Measurements from ENCODE around the gene SCART1.
"Not testable (repeated sequence)": the region's sequence is repeated elsewhere in the genome, so short reads cannot be mapped to it uniquely, and the experiment has no call there.

SCART1 gene

DNA sequence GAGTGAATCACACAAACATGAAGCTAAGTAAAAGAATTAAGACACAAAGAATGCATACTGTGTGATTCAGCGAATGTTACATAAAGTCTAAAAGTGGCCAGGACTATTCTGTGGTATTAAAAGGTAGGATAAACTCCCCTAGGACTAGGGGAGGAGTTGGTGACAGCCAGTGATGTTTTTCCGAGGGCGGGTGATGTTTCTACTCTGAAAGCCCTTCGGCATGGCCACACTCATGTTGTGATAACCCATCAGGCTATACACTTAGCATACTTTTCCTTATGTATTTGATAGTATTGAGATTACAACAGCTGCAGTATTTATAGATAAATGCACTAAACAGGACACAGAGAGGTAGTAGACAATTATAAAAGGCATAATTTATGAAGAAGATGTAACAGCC is 57.7 kb downstream of the SCART1 start:
- TF ChIP-seq, protein P1, sequence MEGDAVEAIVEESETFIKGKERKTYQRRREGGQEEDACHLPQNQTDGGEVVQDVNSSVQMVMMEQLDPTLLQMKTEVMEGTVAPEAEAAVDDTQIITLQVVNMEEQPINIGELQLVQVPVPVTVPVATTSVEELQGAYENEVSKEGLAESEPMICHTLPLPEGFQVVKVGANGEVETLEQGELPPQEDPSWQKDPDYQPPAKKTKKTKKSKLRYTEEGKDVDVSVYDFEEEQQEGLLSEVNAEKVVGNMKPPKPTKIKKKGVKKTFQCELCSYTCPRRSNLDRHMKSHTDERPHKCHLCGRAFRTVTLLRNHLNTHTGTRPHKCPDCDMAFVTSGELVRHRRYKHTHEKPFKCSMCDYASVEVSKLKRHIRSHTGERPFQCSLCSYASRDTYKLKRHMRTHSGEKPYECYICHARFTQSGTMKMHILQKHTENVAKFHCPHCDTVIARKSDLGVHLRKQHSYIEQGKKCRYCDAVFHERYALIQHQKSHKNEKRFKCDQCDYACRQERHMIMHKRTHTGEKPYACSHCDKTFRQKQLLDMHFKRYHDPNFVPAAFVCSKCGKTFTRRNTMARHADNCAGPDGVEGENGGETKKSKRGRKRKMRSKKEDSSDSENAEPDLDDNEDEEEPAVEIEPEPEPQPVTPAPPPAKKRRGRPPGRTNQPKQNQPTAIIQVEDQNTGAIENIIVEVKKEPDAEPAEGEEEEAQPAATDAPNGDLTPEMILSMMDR (IDR thresholded peaks at IDR 0.05; ENCODE audit: insufficient read depth, missing control alignments): no peak
- FAIRE-seq: no peak
- no peak for DNase-seq (ENCODE audit: insufficient read length, low spot score)

DNA sequence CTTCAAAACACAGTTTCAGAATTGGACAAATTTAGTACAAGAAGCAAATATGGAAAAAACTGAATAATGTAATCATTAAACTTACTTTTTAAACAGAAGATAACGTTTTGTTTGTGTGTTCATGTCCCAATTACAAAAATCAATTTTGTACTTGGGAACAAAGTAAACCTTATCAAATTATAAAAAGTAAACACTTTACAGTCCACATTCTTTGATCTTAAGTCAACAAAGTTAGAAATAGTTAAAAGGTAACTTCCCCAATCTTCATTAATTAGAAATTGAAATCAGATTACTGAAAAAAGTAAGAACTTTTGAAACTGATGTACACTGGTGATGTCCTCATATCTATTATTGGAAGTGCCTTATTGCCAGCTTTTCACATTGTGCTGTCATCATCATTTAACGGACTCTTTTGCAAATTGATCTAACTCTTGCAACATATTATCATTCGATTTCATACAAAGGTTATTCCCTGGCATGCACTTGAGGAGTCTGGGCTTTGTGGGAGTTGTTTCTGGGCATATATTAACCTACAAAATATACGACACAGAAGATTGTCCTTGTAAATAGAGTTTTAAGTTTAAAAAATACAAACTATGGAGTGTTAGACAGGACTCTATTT is 58.3 kb downstream of the SCART1 start:
- no peak for FAIRE-seq
- no peak for DNase-seq (ENCODE audit: insufficient read length, low spot score)
- TF ChIP-seq, protein P1 (IDR thresholded peaks at IDR 0.05; ENCODE audit: insufficient read depth, missing control alignments): no peak

DNA sequence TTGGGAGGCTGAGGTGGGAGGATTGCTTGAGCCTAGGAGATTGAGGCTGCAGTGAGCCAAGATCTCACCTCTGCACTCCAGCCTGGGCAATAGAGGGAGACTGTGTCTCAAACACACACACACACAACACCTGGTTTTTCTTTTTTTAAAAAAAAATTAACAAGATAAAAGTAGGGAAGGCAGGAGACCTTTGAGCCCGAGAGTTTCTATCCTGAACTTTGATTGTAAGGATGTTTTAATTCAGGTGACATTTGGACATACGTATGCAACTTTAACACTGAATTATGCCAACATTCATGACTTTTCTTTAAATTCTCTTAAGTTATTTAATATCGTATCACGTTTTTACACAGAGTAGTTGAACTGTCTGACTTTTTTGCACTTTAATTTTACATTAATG is 61.7 kb downstream of the SCART1 start:
- no peak for FAIRE-seq
- no peak for DNase-seq (ENCODE audit: insufficient read length, low spot score)

DNA sequence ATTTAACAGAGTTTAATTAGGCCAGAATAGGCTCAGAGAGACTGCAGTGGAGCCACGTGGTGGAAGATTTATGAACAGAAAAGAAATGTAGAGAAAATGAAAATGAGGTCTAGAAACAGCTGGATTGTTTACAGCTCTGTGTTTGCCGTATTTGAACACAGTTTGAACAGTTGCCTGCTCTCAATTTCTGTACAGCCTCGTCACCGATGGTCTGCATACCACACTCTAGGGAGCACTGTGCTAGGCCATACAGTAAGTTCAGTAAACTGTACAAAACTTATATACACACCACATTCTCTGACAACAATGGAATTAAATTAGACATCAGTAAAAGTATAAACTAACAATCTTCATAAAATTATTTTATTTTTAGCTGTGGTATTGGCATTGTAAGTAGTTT is 62.3 kb downstream of the SCART1 start:
- DNase-seq (ENCODE audit: insufficient read length, low spot score): no peak
- TF ChIP-seq, protein P1 (IDR thresholded peaks at IDR 0.05; ENCODE audit: insufficient read depth, missing control alignments): no peak
- FAIRE-seq: no peak

More for the DNA sequence above, 61.7 kb downstream of the SCART1 start:
- TF ChIP-seq, protein P1 (IDR thresholded peaks at IDR 0.05; ENCODE audit: insufficient read depth, missing control alignments): no peak

DNA sequence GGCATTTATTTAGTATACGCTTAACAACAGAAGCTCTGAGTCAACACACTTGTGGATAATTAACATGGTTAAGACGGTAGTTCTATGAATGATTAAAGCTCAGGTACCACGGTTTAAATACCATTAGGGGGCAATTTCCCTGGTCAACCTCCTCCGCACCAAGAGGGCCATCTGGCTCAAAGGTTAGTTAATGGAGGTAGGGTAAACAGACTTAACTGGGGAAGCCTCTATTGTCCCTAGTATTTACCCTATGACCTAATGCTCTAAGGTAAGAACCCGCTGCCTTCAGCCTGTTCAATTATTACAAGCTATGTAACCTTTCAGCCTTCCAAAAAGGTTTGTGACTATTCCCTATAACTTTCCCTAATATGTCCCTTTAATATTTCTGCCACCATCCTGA is 64.8 kb downstream of the SCART1 start:
- not testable (repeated sequence) for FAIRE-seq; DNase-seq (ENCODE audit: insufficient read length, low spot score)
